Measurements from ENCODE around the gene MAOB.
"Not testable (repeated sequence)": the region's sequence is repeated elsewhere in the genome, so short reads cannot be mapped to it uniquely, and the experiment has no call there.

MAOB gene

DNA sequence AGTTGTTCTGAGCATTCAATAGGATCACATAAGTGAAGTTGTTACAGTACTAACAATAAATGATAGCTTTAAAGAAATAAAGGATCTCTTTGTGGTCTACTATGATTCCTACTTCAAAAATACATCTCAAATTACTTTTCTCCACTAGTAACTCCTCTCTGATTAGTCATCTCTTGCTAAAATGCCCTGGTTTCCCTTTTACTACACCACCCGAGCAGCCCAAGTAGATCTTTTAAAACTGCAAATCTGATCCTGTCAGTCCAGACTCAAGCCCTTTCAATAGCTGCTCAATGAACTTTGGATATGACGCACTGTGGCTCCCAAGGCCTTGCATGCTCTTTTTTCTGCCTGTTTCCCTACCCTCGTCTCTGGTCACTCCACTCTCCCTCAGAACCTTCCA lies 128.6 kb downstream of the MAOB start:
- no peak for DNase-seq (ENCODE audit: low spot score)

DNA sequence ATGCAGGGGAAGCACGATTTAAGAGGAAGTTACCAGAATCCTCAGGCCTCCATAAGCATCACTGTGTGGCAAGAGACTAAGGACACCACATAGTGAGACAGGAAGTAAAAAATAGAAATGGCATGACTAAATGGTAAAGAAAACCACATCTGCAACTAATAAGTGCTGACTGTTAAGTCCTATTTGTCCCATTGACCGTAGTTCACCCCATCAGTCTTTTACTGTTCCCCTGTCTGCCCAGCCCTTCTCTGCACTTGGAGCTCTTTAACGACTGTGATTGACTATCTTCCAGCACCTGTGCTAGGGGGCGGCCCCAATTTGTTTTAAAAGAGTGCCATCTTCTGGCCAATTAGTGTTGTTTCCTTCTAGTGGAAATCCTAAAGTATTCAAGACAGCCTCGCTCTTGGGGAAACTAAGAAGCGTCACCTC lies 132.0 kb downstream of the MAOB start:
- peak; percentile 78 for DNase-seq (ENCODE audit: low spot score)

DNA sequence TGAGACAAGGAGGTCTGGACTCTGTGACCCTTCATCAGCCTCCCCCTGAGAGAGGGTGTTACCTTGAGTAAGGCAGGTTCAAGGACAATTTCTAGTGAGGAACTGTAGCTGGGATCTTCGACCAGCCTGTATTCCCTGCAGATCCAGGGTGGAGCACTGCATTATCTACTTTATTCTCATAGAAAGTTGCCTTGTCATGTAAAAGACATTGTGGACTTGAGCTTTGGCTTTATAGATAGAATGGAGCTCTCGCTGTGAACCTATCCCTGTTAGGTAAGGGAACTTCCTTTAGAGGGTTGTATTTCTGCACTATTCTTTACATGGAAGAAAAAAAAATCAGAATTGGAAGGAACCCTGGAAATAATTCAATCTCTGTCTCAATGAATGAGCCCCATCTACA lies 134.8 kb downstream of the MAOB start:
- no peak for DNase-seq (ENCODE audit: low spot score)

DNA sequence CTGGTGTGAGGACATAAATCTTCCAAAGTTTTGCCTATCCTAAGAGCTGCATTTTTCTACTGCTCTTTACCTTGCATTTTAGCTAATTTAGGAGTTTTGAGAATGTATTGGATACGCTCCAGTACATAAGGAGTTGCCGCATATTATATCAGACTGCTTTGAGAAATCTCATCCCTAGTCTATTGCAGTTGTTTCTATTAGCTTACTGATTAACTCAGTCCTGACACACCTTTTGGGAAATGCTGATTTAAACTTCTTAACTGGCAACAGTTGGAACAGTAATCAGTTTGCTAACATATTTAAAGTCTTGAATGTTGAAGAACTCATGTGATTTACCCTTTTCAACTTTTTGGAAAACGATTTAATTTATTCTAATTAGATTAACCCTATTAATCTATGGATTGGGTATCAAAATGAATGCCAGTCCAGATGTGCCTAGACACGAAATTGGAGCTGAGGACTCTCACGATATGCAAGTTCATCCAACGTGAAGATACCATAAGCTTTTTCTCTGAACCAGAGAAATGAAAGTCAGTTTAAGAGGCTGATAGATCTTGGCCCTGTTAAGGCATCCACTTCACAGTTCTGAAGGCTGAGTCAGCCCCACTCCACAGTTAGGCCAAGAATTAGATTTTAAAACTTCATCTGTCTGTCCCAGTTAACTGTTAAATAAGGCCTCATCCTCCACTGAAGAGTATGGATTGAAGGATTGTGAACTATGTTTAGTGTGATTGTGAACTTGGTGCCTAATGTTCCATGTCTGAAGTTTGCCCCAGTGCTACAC lies 136.1 kb downstream of the MAOB start:
- no peak for DNase-seq (ENCODE audit: low spot score)

DNA sequence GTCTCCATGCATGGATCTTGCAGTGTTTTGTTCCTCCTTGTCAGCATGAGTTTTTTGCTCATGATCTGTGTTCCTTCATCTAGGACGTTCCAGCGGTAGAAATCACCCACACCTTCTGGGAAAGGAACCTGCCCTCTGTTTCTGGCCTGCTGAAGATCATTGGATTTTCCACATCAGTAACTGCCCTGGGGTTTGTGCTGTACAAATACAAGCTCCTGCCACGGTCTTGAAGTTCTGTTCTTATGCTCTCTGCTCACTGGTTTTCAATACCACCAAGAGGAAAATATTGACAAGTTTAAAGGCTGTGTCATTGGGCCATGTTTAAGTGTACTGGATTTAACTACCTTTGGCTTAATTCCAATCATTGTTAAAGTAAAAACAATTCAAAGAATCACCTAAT lies 138.0 kb downstream of the MAOB start:
- DNase-seq (ENCODE audit: low spot score), result no peak

DNA sequence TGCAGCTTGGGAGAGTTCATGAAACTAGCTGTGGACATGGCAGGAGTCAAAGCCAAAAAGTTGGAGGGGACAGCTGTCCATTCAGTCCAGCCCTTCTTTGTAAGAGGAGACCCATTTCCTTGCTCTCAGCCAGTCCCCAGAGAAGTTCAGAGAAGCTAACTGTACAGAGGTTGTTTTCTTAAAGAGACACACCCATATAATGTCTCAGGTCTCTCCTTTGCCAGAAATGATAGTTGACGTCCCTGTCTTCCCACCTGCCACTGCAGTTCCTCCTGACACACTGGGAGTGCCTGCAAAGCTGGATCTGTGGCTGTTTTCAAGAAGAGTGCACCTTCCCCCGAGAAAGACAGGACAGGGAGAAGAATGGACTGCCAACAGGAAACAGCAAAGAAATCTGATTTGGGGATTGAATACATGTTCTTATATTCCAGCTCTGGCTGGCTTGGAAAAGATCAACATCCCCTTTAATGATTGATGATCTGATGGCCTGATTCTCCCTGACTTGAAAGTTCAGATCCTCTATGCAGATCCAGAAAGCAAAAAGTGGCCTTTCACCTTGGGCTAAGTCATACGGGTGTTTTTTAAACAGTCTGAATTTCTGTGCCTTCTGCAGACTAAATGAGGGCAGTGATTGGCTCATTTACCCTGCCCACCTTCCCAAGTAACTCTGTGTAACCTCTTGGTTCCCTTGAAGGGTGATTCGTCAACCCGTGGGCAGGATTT lies 139.0 kb downstream of the MAOB start:
- DNase-seq (ENCODE audit: low spot score), result no peak

DNA sequence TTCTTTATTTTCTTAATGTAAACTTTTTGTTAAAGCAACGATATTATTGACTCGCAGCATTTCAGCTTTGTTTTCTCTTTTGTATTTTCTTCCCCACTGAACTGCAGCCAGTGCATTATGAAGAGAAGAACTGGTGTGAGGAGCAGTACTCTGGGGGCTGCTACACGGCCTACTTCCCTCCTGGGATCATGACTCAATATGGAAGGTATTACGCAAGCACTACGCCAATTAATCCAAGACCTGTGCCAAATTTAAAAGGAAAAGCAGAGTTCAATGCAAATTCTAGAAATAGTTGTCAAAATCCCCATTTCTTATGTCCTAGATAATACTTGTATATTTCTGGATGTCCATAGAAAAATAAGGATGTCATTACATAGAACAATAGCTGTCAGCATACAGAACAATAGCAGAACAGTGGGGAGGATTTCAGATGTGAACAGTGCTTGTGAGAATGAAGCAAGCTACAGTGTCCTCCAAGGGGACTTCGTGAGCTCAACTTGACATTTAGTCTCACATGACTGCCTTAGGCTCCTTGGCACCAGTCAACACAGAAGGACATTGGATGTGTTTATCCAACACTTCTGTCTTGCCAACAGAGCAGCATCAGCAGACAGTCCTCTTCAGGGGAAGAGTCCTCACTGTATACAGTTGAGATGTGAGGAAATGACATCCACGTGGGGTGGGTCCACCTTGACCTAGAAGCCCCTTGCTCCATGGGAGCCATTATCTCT lies 140.2 kb downstream of the MAOB start:
- DNase-seq (ENCODE audit: low spot score), result no peak

DNA sequence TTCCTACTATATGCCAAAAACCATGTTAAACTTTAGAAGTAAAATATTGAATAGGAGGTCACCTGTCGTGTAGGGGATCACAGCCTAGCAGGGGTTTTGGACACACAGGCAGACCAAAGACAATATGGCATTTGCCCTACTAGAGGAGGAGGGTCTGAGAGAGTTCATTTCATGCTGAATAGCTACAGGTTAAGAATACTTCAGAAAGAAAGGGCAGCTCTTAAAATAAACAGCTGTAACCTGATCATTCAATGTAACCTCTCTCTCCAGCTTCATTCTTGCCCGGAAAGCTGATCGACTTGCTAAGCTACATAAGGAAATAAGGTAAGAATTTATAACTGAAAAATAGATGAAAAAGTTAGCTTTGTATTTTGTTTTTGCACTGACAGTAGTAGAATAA lies 146.3 kb downstream of the MAOB start:
- no peak for DNase-seq (ENCODE audit: low spot score)

DNA sequence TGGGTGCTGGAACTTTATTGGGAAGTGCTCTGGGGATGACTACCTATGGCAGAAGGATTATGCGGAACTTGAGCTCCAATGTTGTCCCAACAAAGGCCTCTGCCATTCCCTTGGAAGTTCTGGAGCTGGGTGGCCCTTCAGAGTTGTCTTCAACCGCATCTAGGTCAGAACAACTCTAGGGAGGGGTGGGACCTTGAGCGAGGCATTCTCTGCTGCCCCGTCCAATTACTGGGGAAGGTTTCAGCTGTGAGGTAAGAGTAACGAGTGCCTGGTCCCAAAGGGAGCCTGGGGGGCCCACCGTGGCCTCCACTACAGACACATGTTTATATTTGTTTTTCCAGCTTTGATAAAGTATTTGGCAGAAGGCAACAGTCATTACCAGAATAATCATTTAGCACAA lies 146.7 kb downstream of the MAOB start:
- no peak for DNase-seq (ENCODE audit: low spot score)

DNA sequence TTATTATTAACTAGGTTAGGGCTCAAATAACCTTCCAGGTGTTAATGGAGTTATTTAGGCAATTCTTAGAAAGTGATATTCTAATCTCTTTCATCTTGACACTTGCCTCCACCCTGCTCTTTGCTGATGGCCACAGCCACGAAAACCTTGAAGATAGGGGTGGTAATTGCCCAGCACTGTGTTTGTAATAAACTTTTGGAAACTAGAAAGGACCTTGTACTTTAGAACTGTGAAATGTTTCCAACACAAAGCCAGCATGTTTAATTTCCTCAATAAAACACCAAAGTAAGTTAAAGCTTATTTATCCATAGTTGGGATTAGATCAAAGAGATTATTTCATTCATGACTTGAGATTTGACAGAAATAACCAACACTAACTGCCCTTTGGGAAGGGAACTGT lies 147.8 kb downstream of the MAOB start:
- DNase-seq (ENCODE audit: low spot score), result no peak

DNA sequence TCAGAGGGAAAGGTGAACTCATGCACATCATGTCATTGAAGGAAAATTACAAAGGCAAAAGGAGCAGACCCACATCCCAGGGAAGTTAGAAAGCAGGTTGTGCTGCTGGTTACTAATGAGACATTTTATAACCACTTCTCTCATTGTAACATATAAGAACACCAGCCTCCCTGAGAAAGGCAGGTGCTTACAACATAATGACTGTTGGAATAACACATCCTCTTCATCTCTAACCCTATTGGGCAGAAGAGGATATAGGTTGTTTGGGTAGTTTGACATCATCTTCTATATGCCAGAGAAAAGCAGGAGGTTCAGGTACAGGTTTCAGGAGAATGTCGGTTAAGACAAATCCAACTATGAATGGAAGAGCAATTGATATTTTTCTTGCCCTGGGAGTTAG lies 148.6 kb downstream of the MAOB start:
- DNase-seq (ENCODE audit: low spot score), result no peak

DNA sequence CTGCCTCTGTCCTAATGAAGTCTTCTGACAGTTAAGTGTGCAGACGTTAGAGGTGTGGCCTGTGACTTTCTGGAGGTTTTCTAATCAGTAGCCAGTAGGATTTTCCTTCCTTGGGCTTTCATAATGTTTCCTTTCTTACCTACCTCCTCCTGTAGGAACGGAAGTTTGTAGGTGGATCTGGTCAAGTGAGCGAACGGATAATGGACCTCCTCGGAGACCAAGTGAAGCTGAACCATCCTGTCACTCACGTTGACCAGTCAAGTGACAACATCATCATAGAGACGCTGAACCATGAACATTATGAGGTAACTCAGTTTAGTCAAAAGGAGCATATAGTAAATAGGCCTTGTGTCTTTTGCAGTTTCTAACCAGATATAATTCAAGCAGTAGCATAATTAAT lies 151.2 kb downstream of the MAOB start:
- DNase-seq (ENCODE audit: low spot score), result no peak

DNA sequence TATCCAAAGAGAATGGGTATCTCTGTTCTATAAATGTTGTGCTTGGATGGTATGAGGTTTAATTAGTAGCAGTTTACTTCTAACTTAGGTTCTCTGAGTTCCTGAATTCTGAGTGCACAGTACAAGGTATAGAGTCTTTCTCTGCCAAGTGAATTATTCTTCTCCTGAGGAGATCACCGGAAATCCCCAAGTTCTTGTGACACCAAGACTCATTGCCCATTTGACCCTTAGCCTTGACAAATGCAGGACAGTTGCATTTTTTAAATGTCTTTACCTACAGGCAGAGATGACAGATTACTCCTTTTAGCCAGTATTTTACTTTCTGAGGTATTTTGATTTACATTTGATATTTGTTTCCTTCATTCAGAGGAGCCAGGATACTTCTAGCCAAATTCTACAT lies 153.3 kb downstream of the MAOB start:
- DNase-seq (ENCODE audit: low spot score), result no peak

DNA sequence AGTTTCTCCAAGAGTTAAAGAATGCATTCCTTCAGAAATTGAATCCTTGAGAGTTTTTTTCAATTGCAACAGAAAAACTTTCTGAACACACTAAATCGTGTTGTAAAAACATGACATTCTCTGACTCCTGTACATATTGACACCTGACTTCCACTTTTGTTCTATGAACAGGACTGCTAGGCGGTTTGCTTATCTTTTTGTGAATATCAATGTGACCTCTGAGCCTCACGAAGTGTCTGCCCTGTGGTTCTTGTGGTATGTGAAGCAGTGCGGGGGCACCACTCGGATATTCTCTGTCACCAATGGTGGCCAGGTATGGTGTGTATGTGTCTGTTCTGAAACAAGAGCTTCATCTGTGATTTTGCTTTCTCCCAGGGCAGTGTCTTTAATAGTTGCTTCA lies 154.2 kb downstream of the MAOB start:
- no peak for DNase-seq (ENCODE audit: low spot score)

DNA sequence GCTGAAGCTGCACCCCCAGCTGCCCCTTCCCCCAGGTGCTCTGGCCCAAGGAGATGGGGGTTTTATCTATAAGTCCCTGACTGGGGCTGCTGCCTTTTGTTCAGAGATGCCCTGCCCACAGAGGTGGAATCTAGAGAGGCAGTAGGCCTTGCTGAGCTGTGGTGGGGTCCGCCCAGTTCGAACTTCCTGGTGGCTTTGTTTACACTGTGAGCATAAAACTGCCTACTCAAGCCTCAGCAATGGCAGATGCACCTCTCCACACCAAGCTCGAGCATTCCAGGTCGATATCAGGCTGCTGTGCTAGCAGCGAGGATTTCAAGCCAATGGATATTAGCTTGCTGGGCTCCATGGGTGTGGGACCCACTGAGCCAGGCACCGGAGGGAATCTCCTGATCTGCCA lies 155.0 kb downstream of the MAOB start:
- DNase-seq (ENCODE audit: low spot score), result not testable (repeated sequence)

DNA sequence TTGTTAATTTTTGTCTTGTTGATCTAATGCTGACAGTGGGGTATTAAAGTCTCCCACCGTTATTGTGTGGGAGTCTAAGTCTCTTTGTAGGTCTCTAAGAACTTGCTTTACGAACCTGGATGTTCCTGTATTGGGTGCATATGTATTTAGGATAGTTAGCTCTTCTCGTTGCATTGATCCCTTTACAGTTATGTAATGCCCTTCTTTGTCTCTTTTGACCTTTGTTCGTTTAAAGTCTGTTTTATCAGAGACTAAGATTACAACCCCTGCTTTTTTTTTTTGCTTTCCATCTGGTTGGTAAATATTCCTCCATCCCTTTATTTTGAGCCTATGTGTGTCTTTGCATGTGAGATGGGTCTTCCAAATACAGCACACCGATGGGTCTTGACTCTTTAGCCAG lies 157.0 kb downstream of the MAOB start:
- DNase-seq (ENCODE audit: low spot score), result not testable (repeated sequence)

DNA sequence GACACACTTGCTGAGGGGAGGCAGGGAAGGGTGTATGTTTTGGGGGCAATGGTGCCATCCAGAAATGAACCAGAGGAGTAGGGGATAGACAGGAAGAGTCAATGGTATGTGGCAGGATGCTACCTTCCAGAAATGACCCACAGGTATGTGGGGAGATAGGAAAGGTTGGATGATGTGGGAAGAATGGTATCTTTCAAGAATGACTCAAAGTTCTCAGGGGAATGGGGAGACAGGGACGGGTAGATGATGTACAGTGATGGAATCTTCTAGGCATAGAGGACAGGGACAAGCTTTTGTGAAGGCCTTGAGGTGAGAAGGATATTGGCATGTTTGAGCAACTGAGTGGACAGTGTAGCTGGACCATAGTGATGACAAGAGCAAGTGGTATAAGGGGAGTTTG lies 161.3 kb downstream of the MAOB start:
- no peak for DNase-seq (ENCODE audit: low spot score)

DNA sequence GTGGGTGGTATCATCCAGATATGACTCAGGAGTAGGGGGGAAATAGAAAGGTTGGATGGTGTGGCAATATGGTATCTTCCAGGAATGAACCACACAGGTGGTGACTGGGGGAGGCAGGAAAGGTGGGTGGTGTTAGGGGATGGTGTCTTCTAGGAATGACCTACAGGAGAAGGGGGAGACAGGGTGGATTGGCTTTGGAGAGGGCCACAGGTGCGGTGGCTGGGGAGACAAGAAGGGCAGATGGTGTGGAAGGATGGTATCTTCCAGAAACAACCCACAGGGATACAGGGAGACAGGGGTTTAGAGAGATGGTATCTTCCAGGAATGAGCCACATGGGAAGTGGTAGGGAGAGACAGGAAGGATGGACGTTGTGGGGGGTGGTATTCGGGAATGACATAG lies 162.2 kb downstream of the MAOB start:
- no peak for DNase-seq (ENCODE audit: low spot score)

DNA sequence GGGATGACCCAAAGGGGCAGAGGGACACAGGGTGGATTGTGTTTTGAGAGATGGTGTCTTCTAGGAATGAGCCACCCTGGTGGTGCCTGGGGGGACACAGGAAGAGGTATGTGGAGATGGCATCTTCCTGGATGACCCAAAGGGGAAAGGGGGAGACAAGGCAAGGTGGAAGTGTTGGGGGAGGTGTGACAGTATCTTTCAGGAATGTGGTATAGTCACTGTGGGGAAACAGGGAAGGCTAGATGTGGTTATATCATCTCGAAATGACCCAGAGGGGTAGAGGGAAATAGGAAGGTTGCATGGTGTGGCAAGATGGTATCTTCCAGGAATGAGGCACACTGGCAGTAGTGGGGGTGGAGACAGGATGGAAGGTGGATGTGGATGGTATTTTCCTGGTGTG lies 163.3 kb downstream of the MAOB start:
- no peak for DNase-seq (ENCODE audit: low spot score)

DNA sequence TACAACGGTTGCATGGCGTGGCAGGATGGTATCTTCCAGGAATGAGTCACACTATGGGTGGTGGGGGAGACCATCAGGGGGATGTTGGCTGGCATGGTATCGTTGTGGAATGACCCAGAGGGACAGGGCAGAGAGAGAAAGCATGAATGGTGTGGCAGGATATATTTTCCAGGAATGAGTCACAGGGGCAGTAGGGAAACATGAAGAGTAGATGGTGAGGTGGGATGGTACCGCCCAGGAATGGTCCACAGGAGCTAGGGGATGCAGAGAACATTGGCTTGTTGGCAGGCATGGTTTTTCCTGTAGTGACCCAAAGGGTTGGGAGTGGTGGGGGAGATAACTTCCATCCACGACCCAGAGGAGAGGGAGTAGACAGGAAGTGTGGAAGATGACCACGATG lies 163.7 kb downstream of the MAOB start:
- no peak for DNase-seq (ENCODE audit: low spot score)

DNA sequence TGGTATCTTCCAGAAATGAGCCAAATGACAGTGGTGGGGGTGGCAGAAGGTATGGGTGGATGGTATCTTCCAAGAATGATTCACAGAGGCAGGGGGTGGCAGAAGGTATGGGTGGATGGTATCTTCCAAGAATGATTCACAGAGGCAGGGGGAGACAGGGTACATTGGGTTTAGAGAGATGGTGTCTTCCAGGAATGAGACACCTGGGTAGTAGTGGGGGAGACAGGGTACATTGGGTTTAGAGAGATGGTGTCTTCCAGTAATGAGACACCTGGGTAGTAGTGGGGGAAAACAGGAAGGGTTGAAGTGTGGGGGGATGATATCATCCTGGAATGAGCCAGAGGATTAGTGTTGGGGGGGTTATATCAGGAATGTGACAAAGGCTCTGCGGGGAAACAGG lies 164.2 kb downstream of the MAOB start:
- DNase-seq (ENCODE audit: low spot score), result no peak

DNA sequence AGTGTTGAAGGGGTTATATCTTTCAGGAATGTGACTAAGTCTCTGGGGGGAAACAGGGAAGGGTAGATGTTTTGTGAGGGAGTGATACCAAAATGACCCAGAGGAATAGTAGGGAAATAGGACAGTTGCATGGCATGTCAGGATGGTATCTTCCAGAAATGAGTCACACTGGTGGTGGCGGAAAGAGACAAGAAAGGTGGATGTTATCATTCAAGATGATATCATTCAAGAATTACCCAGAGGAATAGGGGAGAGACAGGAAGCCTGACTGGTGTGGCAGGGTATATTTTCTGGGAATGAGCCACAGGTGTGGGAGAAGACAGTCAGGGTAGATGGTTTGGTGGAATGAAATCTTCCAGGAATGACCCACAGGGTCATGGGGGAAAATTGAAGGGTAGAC lies 165.1 kb downstream of the MAOB start:
- no peak for DNase-seq (ENCODE audit: low spot score)

DNA sequence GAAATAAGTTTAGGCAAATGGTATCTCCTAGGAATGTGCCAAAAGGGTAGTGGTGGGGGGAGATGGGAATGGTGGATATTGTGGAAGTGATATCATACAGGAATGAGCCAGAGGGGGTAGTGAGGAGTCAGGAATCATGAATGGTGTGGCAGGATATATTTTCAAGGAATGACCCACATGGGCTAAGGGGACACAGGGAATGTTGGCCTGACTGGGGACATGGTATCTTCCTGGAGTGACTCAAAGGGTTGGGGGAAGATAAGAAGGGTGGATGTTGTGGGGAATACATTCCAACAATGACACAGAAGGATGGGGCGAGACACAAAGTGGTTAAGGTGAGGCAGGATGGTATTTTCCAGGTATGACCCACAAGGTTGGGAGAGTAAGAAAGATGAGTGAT lies 165.6 kb downstream of the MAOB start:
- DNase-seq (ENCODE audit: low spot score), result no peak
